Neuronal stem cell (in vitro differentiated cells): ENCODE data around the gene HRH1.

Experiments
- DNase-seq: peaks from one replicate; pipeline ENCODE4 v3.0.0-alpha.2; 2013; ENCODE audit warnings: low spot score
- H2AFZ ChIP-seq: one replicate; pipeline ENCODE4 v1.6.1; 2013; ENCODE audit warnings: mild to moderate bottlenecking, low read length, inconsistent platforms
- H2AK5ac ChIP-seq: 2 replicates; pipeline ENCODE4 v1.6.1; 2013; ENCODE audit warnings: low read depth, mild to moderate bottlenecking, inconsistent platforms, low read length, moderate library complexity, mixed read lengths
- H2BK120ac ChIP-seq: 2 replicates; pipeline ENCODE4 v1.6.1; 2013; ENCODE audit warnings: low read depth, mild to moderate bottlenecking, inconsistent platforms, low read length, moderate library complexity, mixed read lengths
- H2BK12ac ChIP-seq: one replicate; pipeline ENCODE4 v1.6.1; 2013; ENCODE audit warnings: low read length, inconsistent platforms
- H2BK15ac ChIP-seq: 2 replicates; pipeline ENCODE4 v1.6.1; 2013; ENCODE audit warnings: mild to moderate bottlenecking, low read length, inconsistent platforms, mixed read lengths
- H2BK5ac ChIP-seq: one replicate; pipeline ENCODE4 v1.6.1; 2013; ENCODE audit warnings: inconsistent platforms, mild to moderate bottlenecking, low read length, moderate library complexity
- H3K14ac ChIP-seq: one replicate; pipeline ENCODE4 v1.6.1; 2013; ENCODE audit warnings: low read length, inconsistent platforms
- H3K18ac ChIP-seq: 2 replicates; pipeline ENCODE4 v1.6.1; 2013; ENCODE audit warnings: low read length, inconsistent platforms
- H3K23ac ChIP-seq: 2 replicates; pipeline ENCODE4 v1.6.1; 2013; ENCODE audit warnings: low read depth, mild to moderate bottlenecking, mixed read lengths, low read length, inconsistent platforms; ENCODE audit not compliant: poor library complexity
- H3K27ac ChIP-seq: replicated peaks from 3 replicates; pipeline ENCODE4 v1.5.1; 2013; ENCODE audit warnings: low read length, inconsistent platforms
- H3K27me3 ChIP-seq, 3 experiments: 2 replicates each; pipeline ENCODE4 v1.6.1; 2013; ENCODE audit warnings: low read length in 3 of 3, mild to moderate bottlenecking in 2 of 3, inconsistent platforms in 1 of 3, low read depth in 1 of 3, mixed read lengths in 1 of 3, moderate library complexity in 1 of 3; ENCODE audit not compliant: control insufficient read depth in 3 of 3, insufficient read depth in 3 of 3
- H3K36me3 ChIP-seq, 2 donors: replicated peaks in 1 of 2; 2 replicates each; pipeline ENCODE4 v1.6.1; 2013; ENCODE audit warnings: low read length in 2 of 2; ENCODE audit not compliant: control insufficient read depth in 2 of 2, insufficient read depth in 2 of 2
- H3K4ac ChIP-seq: 2 replicates; pipeline ENCODE4 v1.6.1; 2013; ENCODE audit warnings: inconsistent platforms, mild to moderate bottlenecking, low read length, moderate library complexity
- H3K4me1 ChIP-seq, 2 donors: 1 replicate in 1 of 2; 2 replicates in 1 of 2; pipeline ENCODE4 v1.6.1; 2013; ENCODE audit warnings: low read length in 2 of 2, low read depth in 1 of 2; ENCODE audit not compliant: control insufficient read depth in 2 of 2, insufficient read depth in 1 of 2
- H3K4me2 ChIP-seq: one replicate; pipeline ENCODE4 v1.6.1; 2013; ENCODE audit warnings: mild to moderate bottlenecking, low read length, inconsistent platforms; ENCODE audit not compliant: insufficient read depth, poor library complexity, severe bottlenecking
- H3K4me3 ChIP-seq, 2 donors: 2 replicates each; pipeline ENCODE4 v1.5.1; 2013; ENCODE audit warnings: low read length in 2 of 2, mild to moderate bottlenecking in 2 of 2, inconsistent platforms in 1 of 2, moderate library complexity in 1 of 2
- H3K79me1 ChIP-seq: one replicate; pipeline ENCODE4 v1.6.1; 2013; ENCODE audit warnings: low read depth, mild to moderate bottlenecking, inconsistent platforms, low read length, moderate library complexity
- H3K9ac ChIP-seq: one replicate; pipeline ENCODE4 v1.6.1; 2013; ENCODE audit warnings: mild to moderate bottlenecking, low read depth, low read length, inconsistent platforms; ENCODE audit not compliant: poor library complexity
- H3K9me3 ChIP-seq, 2 donors: replicated peaks in 1 of 2; 2 replicates each; pipeline versions ENCODE3 to v1.6.1; 2013; ENCODE audit warnings: low read length in 2 of 2, mild to moderate bottlenecking in 2 of 2, inconsistent platforms in 1 of 2, low read depth in 1 of 2, mixed read lengths in 1 of 2, moderate library complexity in 1 of 2; ENCODE audit not compliant: control insufficient read depth in 2 of 2, insufficient read depth in 1 of 2
- H4K8ac ChIP-seq: one replicate; pipeline ENCODE4 v1.6.1; 2013; ENCODE audit warnings: low read depth, mild to moderate bottlenecking, inconsistent platforms, low read length, moderate library complexity
- H4K91ac ChIP-seq: one replicate; pipeline ENCODE4 v1.6.1; 2013; ENCODE audit warnings: low read length, low read depth, mild to moderate bottlenecking, inconsistent platforms; ENCODE audit not compliant: poor library complexity
- WGBS, 2 donors: extraction: QIAGEN DNeasy Blood & Tissue Kit; methylation state at CpG; one replicate each; pipeline ENCODE4 v1.1.7; 2013; ENCODE audit warnings: missing lambda C conversion rate in 2 of 2, mixed read lengths in 1 of 2; ENCODE audit not compliant: insufficient read length in 2 of 2, insufficient replicate concordance in 1 of 2; ENCODE audit errors: extremely low coverage in 2 of 2; 5-methylcytosine and 5-hydroxymethylcytosine counted together

The HRH1 gene

GRCh38 chr3:11199902-11200845, 45.9 kb downstream of the HRH1 start:
- WGBS, 2 donors, result no CpG with 5 or more reads among the region's 5 CpGs
- no peak for DNase-seq
- no peak overlapping the region for H3K14ac ChIP-seq

GRCh38 chr3:11201251-11202019, 47.1 kb downstream of the HRH1 start:
- H3K9me3 ChIP-seq, result no peaks in the 10 kb centered on the region
- no peak overlapping the region for H3K23ac ChIP-seq
- H2AK5ac ChIP-seq, result no peak overlapping the region
- peaks cover 0 to 3% (median 0%) of the 10 kb centered on the region in 3 experiments for H3K27me3 ChIP-seq
- no peak overlapping the region for H2AFZ ChIP-seq
- no peak overlapping the region for H3K9ac ChIP-seq
- WGBS, 2 donors, result no CpG with 5 or more reads among the region's 7 CpGs
- no peaks in the 10 kb centered on the region for H3K36me3 ChIP-seq
- H3K4ac ChIP-seq, result no peak overlapping the region
- no peak overlapping the region for H2BK12ac ChIP-seq
- no peak overlapping the region for H3K4me3 ChIP-seq
- H3K27ac ChIP-seq, result no peak overlapping the region
- H3K14ac ChIP-seq, result no peak overlapping the region
- no peak overlapping the region for H3K4me2 ChIP-seq
- no peak overlapping the region for H4K8ac ChIP-seq
- peak overlapping the region; percentile 15 for H3K18ac ChIP-seq
- no peak overlapping the region for H4K91ac ChIP-seq
- no peak for DNase-seq
- H3K79me1 ChIP-seq, result no peaks in the 10 kb centered on the region
- H3K4me1 ChIP-seq, result peaks cover 3 to 4% of the 10 kb centered on the region in 2 donors
- H2BK15ac ChIP-seq, result no peak overlapping the region
- H2BK5ac ChIP-seq, result no peak overlapping the region
- H2BK120ac ChIP-seq, result no peak overlapping the region

More at GRCh38 chr3:11199902-11200845, 45.9 kb downstream of the HRH1 start:
- Histone ChIP-seq H3K4me1 (peaks cover 3 to 10% of the 10 kb centered on the region in 2 donors), H3K4me3 (no peak overlapping the region), H3K9ac (no peak overlapping the region), H3K27ac (no peak overlapping the region), H3K79me1 (no peaks in the 10 kb centered on the region), H4K8ac (no peak overlapping the region), H2BK5ac (no peak overlapping the region), H2AK5ac (no peak overlapping the region), H4K91ac (no peak overlapping the region), H3K23ac (no peak overlapping the region), H3K4me2 (no peak overlapping the region), H2AFZ (no peak overlapping the region), H3K18ac (no peak overlapping the region), H2BK15ac (no peak overlapping the region), H3K9me3 (no peaks in the 10 kb centered on the region), H2BK12ac (no peak overlapping the region), H3K36me3 (no peaks in the 10 kb centered on the region), H2BK120ac (no peak overlapping the region), H3K4ac (no peak overlapping the region), H3K27me3 (peaks cover 0 to 3% (median 0%) of the 10 kb centered on the region in 3 experiments)

- no CpG with 5 or more reads among the region's 2 CpGs for WGBS, 2 donors
- Histone ChIP-seq H2AK5ac (no peak overlapping the region), H4K8ac (no peak overlapping the region), H3K18ac (no peak overlapping the region), H2AFZ (no peak overlapping the region), H3K4me1 (peaks cover 0 to 2% of the 10 kb centered on the region in 2 donors), H3K9me3 (no peaks in the 10 kb centered on the region), H2BK120ac (no peak overlapping the region), H3K4ac (no peak overlapping the region), H3K79me1 (no peaks in the 10 kb centered on the region), H2BK5ac (no peak overlapping the region), H4K91ac (no peak overlapping the region), H3K27me3 (peaks cover 0 to 3% (median 0%) of the 10 kb centered on the region in 3 experiments), H2BK12ac (no peak overlapping the region), H3K36me3 (no peaks in the 10 kb centered on the region), H3K27ac (no peak overlapping the region), H3K4me3 (no peak overlapping the region), H3K4me2 (no peak overlapping the region), H3K14ac (no peak overlapping the region), H2BK15ac (no peak overlapping the region), H3K9ac (no peak overlapping the region), H3K23ac (no peak overlapping the region)
- no peak for DNase-seq
Measured at GRCh38 chr3:11203961-11204360, 49.7 kb downstream of the HRH1 start.
